ENCODE results near the gene SLC9C1.

- TF ChIP-seq CTCF (IDR thresholded peaks at IDR 0.05) (no peak), POLR2A (IDR thresholded peaks at IDR 0.05) (no peak)
Observed at GRCh38 chr3:112302150-112302830, 8.3 kb upstream of the SLC9C1 start.
